NOMO-1 (cell line): Measurements from ENCODE around the gene ANKRD63.

Source experiments
- DNase-seq, 2 experiments: peaks; one replicate each; lab custom pipeline; 2025; ENCODE audit not compliant: unreplicated experiment in 2 of 2; lab: John Stamatoyannopoulos, UW

The ANKRD63 gene, protein sequence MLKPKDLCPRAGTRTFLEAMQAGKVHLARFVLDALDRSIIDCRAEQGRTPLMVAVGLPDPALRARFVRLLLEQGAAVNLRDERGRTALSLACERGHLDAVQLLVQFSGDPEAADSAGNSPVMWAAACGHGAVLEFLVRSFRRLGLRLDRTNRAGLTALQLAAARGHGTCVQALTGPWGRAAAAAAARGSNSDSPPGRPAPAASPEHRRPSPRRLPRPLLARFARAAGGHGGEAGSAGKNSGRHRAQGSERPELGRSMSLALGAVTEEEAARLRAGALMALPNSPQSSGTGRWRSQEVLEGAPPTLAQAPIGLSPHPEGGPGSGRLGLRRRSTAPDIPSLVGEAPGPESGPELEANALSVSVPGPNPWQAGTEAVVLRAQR

DNA sequence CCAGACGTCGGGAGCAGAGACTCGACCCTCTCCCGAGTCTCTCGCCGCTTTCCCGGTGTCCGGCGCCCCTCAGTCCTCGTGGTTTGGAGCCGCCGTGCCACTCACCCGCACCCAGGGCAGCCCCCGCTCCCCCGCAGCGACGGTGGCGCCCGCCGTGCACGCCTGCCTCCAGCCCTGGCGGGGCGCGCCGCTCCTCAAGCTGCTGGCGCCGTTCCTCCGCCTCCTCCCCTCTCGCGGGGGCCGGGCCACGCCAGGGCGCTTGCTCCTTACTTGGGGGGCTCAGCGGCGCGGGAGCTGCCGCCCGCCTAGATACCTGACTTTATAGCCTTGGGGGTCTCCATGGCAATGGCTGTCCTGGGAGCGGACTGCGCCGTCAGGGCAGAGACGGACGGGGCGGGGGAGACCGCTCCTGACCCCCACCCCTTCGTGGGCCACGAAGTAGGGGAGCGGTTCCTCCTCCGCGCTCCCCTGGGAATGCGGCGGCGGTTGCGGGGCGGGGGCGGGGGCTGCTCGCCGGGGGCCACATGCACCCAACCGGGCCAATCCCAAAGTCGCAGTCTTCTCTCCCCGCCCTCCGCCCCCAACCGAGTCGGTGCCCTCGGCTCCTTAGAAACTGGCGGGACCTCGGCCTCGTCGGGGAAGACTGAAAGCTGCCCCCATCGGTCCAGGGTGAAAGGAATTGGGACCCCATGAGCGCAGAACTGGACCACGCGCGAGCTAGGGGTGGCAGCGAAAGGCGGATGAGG is at the start of gene ANKRD63:
Gene ANKRD63, minus strand, starts transcription at position 196 of the 746 bp plus-strand sequence. CDS start 478 bp downstream, outside the sequence.
- peak; percentile 26 to 30 for DNase-seq

- DNase-seq: no peak
These were observed 49.4 kb upstream of the ANKRD63 start for GRCh38 chr15:40332113-40332781.

- DNase-seq: no peak
These were observed 48.8 kb upstream of the ANKRD63 start for GRCh38 chr15:40331637-40332036.

GRCh38 chr15:40331026-40331425 is 48.2 kb upstream of the ANKRD63 start:
- DNase-seq: no peak

DNA sequence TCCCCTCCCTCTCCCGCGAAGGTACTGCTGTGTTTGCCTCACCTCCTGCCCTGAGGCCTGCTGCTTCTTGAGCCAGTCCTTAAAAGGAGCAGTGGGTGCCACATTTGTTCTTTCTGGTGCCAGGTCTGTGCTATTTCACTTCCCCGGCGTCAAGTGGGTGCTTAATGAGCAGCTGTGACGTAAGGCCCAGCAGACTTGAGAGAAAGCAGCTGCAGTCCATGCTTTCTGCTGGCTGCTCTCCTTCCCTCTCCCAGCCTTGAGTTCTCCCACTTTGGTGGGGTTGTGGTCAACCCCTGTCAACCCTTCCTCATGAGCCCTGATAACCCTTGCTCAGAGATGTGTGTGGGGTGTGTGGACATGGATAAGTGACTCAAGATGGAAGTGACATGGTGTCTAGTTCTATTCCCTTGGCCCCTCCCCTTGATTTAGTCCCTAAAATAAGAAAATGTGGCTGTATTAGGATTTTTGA is 47.5 kb upstream of the ANKRD63 start:
- DNase-seq: no peak

DNA sequence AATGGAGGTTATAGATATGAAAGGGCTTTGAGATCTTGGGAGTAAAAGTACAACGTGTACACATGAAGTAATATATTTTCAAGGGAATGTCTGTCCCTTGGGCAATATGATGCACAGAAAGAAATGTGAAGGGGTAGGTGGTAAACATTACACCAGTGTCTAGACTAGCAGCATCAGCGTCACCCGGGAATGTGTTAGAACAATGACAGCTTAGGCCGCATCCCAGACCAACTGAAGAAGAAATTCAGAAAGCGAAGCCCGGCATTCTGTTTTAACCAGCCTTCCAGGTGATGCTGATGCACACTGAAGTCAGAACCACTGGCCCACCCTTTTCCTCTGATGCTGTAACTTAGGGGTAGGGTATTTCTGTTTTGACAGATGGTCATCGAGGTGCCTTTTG is 46.9 kb upstream of the ANKRD63 start:
- DNase-seq: no peak

- no peak for DNase-seq
These were observed 45.9 kb upstream of the ANKRD63 start for GRCh38 chr15:40328751-40329150.

DNA sequence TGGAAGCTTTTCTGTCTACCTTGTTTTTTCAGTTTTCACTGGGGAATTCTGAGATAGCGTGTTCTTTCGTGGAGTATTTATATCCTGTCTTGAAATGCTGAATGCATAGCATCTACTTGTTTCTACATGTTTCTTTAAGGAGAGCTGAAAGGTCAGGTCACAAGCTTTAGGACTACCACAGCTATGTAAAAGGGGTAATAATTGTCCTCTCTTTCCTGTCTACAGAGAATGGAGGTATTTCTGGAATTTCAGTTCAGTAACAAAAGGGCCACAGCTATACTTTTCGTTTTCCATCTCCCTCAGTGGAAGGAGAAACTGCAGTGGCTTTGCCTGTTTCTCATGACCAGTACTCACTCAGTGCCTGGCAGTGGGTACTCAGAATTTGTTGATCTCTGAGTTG is 45.3 kb upstream of the ANKRD63 start:
- no peak for DNase-seq

GRCh38 chr15:40327457-40327856 is 44.6 kb upstream of the ANKRD63 start:
- DNase-seq: no peak

DNA sequence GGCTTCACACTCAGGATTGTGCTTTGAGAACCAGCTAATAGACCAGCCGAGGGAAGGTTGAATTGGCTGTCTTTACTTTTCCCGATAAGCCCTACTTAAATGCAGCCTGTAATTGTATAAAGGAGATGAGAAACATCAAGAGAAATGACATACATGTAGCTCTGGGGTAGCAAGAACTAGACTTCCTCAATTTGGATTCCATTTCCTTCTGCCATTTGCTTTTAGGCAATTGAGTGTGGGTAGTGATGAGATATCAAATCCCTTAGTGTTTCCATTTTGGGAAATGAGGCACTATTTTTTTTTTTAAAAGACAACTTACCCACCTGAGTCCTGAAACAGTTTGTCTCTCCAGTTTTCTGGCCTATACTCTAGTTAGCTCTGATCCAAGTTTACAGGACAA is 42.8 kb upstream of the ANKRD63 start:
- DNase-seq: peak; percentile 23 to 34

- peak in 1 of 2 experiments; percentile 2 for DNase-seq
These were observed 42.3 kb upstream of the ANKRD63 start for GRCh38 chr15:40325188-40325587.

DNA sequence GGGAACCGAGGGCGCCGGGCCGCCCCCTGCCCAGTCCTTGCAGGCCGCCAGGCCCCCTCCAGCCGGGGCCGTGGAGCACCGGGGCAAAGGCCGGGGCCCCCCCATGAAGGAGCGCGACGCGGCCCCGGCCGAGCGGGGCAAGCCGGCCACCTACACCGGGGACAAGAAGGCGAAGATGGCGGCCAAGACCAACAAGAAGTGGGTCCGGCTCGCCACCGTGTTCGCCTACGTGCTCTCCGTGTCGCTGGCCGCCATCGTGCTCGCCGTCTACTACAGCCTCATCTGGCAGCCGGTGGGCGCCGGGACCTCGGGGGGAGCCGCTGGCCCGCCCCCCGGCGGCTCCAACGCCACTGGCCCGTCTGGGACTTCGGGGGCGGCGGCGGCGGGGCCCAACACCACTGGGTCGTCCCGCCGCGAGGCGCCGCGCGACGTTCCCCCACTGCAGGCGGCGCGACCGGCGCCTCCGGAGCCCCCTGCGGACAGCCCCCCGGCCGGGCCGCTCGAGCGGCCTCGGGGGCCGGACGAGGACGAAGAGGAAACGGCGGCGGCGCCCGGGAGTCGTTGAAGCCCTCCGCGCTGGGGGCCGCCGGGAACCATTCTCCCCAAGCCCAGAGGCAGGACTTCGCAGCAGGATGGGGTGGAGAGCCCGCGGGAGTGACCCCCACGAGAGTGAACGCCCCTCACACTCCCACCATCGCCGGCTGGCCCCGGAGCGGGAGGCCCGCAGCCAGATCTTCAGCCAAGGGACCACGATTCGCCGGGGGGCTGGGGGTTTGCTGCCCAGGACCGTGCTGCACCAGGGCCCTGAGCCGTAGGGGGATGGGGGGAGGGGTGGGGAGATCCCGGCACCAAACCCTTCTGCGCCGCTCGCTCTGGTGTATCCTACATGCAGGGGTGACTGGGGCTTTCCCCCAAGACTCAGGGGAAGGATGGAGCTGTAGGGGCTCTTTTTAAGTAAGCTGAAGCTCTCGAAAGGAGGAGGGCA is 41.4 kb upstream of the ANKRD63 start:
- DNase-seq: no peak

DNA sequence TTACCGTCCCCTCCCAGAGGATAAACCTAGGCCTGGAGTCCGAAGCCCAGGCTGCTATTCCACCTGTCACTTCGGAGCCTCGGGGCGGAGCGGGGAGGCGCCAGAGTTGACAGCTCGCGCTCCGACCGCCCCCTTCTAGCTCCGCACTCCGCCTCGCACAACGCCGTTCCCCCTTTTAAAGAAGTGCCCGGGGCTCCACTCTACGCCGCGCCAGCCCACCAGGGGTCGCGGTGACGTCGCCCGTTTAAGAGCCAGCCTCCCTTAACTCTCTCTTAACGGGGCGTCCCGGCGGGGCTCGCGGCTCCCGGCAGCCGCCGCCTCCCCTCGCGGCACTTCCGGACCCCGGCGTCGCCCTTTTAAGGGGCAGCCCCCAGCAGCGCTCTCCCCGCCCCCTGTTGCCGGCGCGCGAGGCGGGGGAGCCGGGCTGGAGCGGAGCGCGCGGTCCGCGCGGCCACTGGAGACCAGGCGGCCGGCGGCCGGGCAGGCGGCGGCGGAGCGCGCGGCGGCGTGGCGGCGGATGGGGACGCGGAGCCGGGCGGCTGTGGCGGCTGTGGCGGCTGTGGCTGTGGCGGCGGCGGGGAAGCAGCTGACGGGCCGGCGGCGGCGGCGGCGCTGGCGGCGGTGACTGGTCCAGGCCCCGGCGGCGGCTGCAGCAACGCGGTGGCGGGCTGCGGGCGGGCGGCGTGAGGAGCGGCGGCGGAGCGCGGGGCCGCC is 40.5 kb upstream of the ANKRD63 start, which contains the start of gene INAFM2:
Gene INAFM2, plus strand, starts transcription at position 454 of the 714 bp plus-strand sequence. CDS start 364 bp downstream, outside the sequence.
- peak; percentile 96 to 98 for DNase-seq

GRCh38 chr15:40322531-40323238 is 39.8 kb upstream of the ANKRD63 start:
- no peak for DNase-seq

GRCh38 chr15:40320931-40321371 is 38.1 kb upstream of the ANKRD63 start:
- peak; percentile 63 to 72 for DNase-seq

- no peak for DNase-seq
These were observed 37.5 kb upstream of the ANKRD63 start for GRCh38 chr15:40320409-40320808.

DNA sequence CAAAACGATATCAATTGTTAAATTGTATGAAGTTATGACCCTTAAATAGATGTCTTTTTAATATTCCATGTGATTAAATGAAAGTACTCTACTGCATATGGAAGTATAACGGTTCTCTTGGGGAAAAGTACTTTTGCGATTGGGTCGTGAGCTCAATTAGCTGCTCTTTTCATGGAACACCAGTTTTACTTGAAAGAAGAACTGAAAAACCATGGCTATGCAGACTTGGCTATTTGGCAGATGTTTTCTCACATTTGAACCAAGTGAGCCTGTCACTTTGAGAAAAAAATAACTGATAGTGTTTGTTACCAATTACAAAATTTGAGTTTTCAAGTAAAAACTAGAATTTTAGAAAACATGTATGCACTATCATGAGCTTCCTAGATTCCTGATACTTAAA is 34.7 kb upstream of the ANKRD63 start:
- DNase-seq: peak in 1 of 2 experiments; percentile 7

DNA sequence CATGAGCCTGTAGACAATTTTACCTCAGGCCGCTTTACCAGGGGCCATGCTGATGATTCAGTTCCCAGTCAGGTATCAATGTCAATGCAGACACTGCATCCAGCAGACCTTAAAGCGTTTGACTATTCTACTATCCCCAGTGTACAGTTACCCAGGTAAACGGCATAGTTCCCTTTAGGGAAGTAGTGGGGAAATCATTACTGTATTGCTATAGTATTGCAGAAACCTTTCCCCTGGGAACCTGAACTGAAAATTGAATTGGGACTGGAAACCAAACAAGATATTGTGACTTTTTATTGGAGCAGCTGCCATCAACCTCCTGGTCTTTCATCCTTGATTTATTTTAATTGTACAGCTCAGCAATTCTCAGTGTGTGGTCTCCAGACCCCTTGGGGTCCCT is 34.1 kb upstream of the ANKRD63 start:
- DNase-seq: peak in 1 of 2 experiments; percentile 12
